ENCODE measurements around the gene GUCY1A2. TPM values are rescaled to one million over a fixed set of nuclear protein-coding genes. Genes with fewer than 3 reads are reported as not detected.

The GUCY1A2 gene
- total RNA-seq, 2 experiments from 2014 or later: not detected

GRCh38 chr11:106962995-106963394 is 55.3 kb downstream of the GUCY1A2 start:
- H3K9me3 ChIP-seq (ENCODE audit: control insufficient read depth in 1 of 2, insufficient read depth in 1 of 2, low read length in 2 of 2): peaks cover 0 to 4% of the 10 kb centered on the region in 2 experiments
- Mint-ChIP-seq H3K27ac (no peak overlapping the region), H3K9me3 (peaks cover 13% of the 10 kb centered on the region), H3K36me3 (ENCODE audit: low read depth) (no peaks in the 10 kb centered on the region), H3K4me3 (no peak overlapping the region), H3K27me3 (no peaks in the 10 kb centered on the region), H3K4me1 (ENCODE audit: low read depth) (no peaks in the 10 kb centered on the region)
- intact Hi-C loops (cut with DNase I, micrococcal nuclease): no loop called here
- no peaks in the 10 kb centered on the region for H3K27me3 ChIP-seq (ENCODE audit: control insufficient read depth in 1 of 2, insufficient read depth in 2 of 2, low read length in 2 of 2)
- H3K4me3 ChIP-seq (ENCODE audit: low read length): no peak overlapping the region
- POLR2A ChIA-PET: no interaction called here
- H3K36me3 ChIP-seq (ENCODE audit: insufficient read depth, low read length): no peaks in the 10 kb centered on the region
- CTCF ChIA-PET: no interaction called here
- no peak for TF ChIP-seq CTCF (IDR thresholded peaks at IDR 0.05)
- H3K27ac ChIP-seq (ENCODE audit: low read depth in 1 of 2, low read length in 2 of 2): no peak overlapping the region
- DNase-seq: no peak
- no peaks in the 10 kb centered on the region for H3K4me1 ChIP-seq (ENCODE audit: insufficient read depth, low read length)
- no peak for ATAC-seq (ENCODE audit: poor library complexity)

- no peaks in the 10 kb centered on the region for H3K27me3 Mint-ChIP-seq
- peaks cover 8 to 15% of the 10 kb centered on the region in 2 experiments for H3K9me3 ChIP-seq (ENCODE audit: control insufficient read depth in 1 of 2, insufficient read depth in 1 of 2, low read length in 2 of 2)
- intact Hi-C loops (cut with DNase I, micrococcal nuclease): no loop called here
Observed at GRCh38 chr11:106961518-106961917, 56.8 kb downstream of the GUCY1A2 start.

GRCh38 chr11:106961048-106961447 is 57.2 kb downstream of the GUCY1A2 start:
- H3K36me3 ChIP-seq (ENCODE audit: insufficient read depth, low read length): no peaks in the 10 kb centered on the region
- no peak overlapping the region for H3K27ac Mint-ChIP-seq
- ATAC-seq (ENCODE audit: poor library complexity) (no peak), DNase-seq (no peak)
- H3K27me3 ChIP-seq (ENCODE audit: control insufficient read depth in 1 of 2, insufficient read depth in 2 of 2, low read length in 2 of 2): no peaks in the 10 kb centered on the region
- peaks cover 14% of the 10 kb centered on the region for H3K9me3 Mint-ChIP-seq
- H3K36me3 Mint-ChIP-seq (ENCODE audit: low read depth): no peaks in the 10 kb centered on the region
- H3K9me3 ChIP-seq (ENCODE audit: control insufficient read depth in 1 of 2, insufficient read depth in 1 of 2, low read length in 2 of 2): peaks cover 10 to 12% of the 10 kb centered on the region in 2 experiments
- H3K4me1 Mint-ChIP-seq (ENCODE audit: low read depth): no peaks in the 10 kb centered on the region
- CTCF ChIA-PET: no interaction called here
- no peaks in the 10 kb centered on the region for H3K27me3 Mint-ChIP-seq
- H3K4me3 Mint-ChIP-seq: no peak overlapping the region
- no peak for TF ChIP-seq CTCF (IDR thresholded peaks at IDR 0.05)
- intact Hi-C loops (cut with DNase I, micrococcal nuclease): no loop called here
- H3K27ac ChIP-seq (ENCODE audit: low read depth in 1 of 2, low read length in 2 of 2): no peak overlapping the region
- H3K4me3 ChIP-seq (ENCODE audit: low read length): no peak overlapping the region
- POLR2A ChIA-PET: no interaction called here
- no peaks in the 10 kb centered on the region for H3K4me1 ChIP-seq (ENCODE audit: insufficient read depth, low read length)

More at GRCh38 chr11:106961518-106961917, 56.8 kb downstream of the GUCY1A2 start:
- no peak overlapping the region for H3K4me3 Mint-ChIP-seq
- DNase-seq: no peak
- Histone ChIP-seq H3K27me3 (ENCODE audit: control insufficient read depth in 1 of 2, insufficient read depth in 2 of 2, low read length in 2 of 2) (no peaks in the 10 kb centered on the region), H3K4me1 (ENCODE audit: insufficient read depth, low read length) (no peaks in the 10 kb centered on the region), H3K4me3 (ENCODE audit: low read length) (no peak overlapping the region), H3K27ac (ENCODE audit: low read depth in 1 of 2, low read length in 2 of 2) (no peak overlapping the region), H3K36me3 (ENCODE audit: insufficient read depth, low read length) (no peaks in the 10 kb centered on the region)
- H3K4me1 Mint-ChIP-seq (ENCODE audit: low read depth): no peaks in the 10 kb centered on the region
- no peak overlapping the region for H3K27ac Mint-ChIP-seq
- ChIA-PET POLR2A (no interaction called here), CTCF (no interaction called here)
- H3K36me3 Mint-ChIP-seq (ENCODE audit: low read depth): no peaks in the 10 kb centered on the region
- no peak for TF ChIP-seq CTCF (IDR thresholded peaks at IDR 0.05)
- H3K9me3 Mint-ChIP-seq: peaks cover 14% of the 10 kb centered on the region
- ATAC-seq (ENCODE audit: poor library complexity): no peak
